K562 (cell line): ENCODE results near the gene PLCB1. TPM values are rescaled to one million over a fixed set of nuclear protein-coding genes. Genes with fewer than 3 reads are reported as not detected.

Source experiments
- ATAC-seq: fragments of 200-7000 bp; cut with Tn5 transposase; 3 replicates; pipeline ENCODE4 v1.9.1; 2020; ENCODE audit warnings: moderate library complexity
- BruUV-seq: library from RNA; stranded (reverse); fragments of 400-500 nt; replicated peaks from 2 replicates; lab custom pipeline; 2021; lab: Mats Ljungman, UMichigan
- CTCF ChIA-PET: fragments of 300-600 bp; formaldehyde crosslinking; extraction: SDS; loops from one replicate; lab custom pipeline; 2021; ENCODE audit warnings: low intra/inter-chr PET ratio; lab: Yijun Ruan, JAX
- POLR2A ChIA-PET: fragments of 300-600, 350-650 bp; sonication (Branson Sonifier 250); formaldehyde crosslinking; extraction: SDS; loops from one replicate; lab custom pipeline; 2021; ENCODE audit warnings: antibody characterized with exemption, inconsistent platforms; lab: Yijun Ruan, JAX
- DNase-seq, 4 experiments: peaks; one replicate each; pipeline versions ENCODE4 v3.0.0 to v3.0.0-alpha.2; 2011 to 2018; ENCODE audit warnings: low spot score in 3 of 4, mixed read lengths in 3 of 4; ENCODE audit errors: extremely low read depth in 1 of 4
- FAIRE-seq: peaks from 2 replicates; lab custom pipeline; 2011; peaks lifted over from hg19 to GRCh38; lab: Jason Lieb, UNC
- H2AFZ ChIP-seq: 2 replicates; pipeline ENCODE4 v1.6.0; 2011; ENCODE audit warnings: low read depth, low read length, control low read depth, inconsistent platforms
- H3K27ac ChIP-seq: fragments of 200-600 bp; 3 replicates; pipeline ENCODE4 v1.8.0; 2011; ENCODE audit warnings: low read depth, mild to moderate bottlenecking, control low read depth, inconsistent platforms, low read length, moderate library complexity, mixed read lengths; ENCODE audit errors: extremely low read depth
- H3K27me3 ChIP-seq, 2 experiments: fragments of 300-600 bp in 1 of 2; 2 replicates in 1 of 2; 3 replicates in 1 of 2; pipeline versions ENCODE4 v1.6.0 to v1.8.0; 2011; ENCODE audit warnings: inconsistent platforms in 2 of 2, low read length in 2 of 2, mild to moderate bottlenecking in 1 of 2, mixed read lengths in 1 of 2, moderate library complexity in 1 of 2; ENCODE audit not compliant: control insufficient read depth in 2 of 2, insufficient read depth in 2 of 2
- H3K36me3 ChIP-seq: fragments of 300-600 bp; 3 replicates; pipeline ENCODE4 v1.8.0; 2011; ENCODE audit warnings: mild to moderate bottlenecking, low read length, inconsistent platforms; ENCODE audit not compliant: control insufficient read depth, insufficient read depth
- H3K4me1 ChIP-seq, 2 experiments: fragments of 200-600 bp in 1 of 2; replicated peaks in 1 of 2; 2 replicates in 1 of 2; 3 replicates in 1 of 2; pipeline versions ENCODE4 v1.5.1 to v1.8.0; 2011; ENCODE audit warnings: inconsistent platforms in 2 of 2, low read length in 2 of 2, mild to moderate bottlenecking in 1 of 2, mixed read lengths in 1 of 2, moderate library complexity in 1 of 2; ENCODE audit not compliant: control insufficient read depth in 2 of 2, insufficient read depth in 2 of 2
- H3K4me2 ChIP-seq: 2 replicates; pipeline ENCODE4 v1.6.1; 2011; ENCODE audit warnings: low read length, control low read depth, inconsistent platforms, mixed read lengths; ENCODE audit not compliant: insufficient read depth
- H3K4me3 ChIP-seq: fragments of 200-600 bp; sonication (generic), shearing (Covaris generic); 2 replicates; pipeline ENCODE4 v1.5.1; 2016; ENCODE audit warnings: control low read depth, inconsistent platforms
- H3K79me2 ChIP-seq: fragments of 200-600 bp; 3 replicates; pipeline ENCODE4 v1.8.0; 2011; ENCODE audit warnings: low read length, inconsistent platforms; ENCODE audit not compliant: control insufficient read depth, insufficient read depth
- H3K9ac ChIP-seq, 2 experiments: 2 replicates each; pipeline versions ENCODE4 v1.6.0 to v1.6.1; 2011; ENCODE audit warnings: low read depth in 2 of 2, low read length in 2 of 2, control low read depth in 1 of 2, inconsistent platforms in 1 of 2, mild to moderate bottlenecking in 1 of 2, mixed read lengths in 1 of 2; ENCODE audit not compliant: insufficient read depth in 1 of 2
- H3K9me1 ChIP-seq: one replicate; pipeline ENCODE4 v1.6.0; 2011; ENCODE audit warnings: inconsistent platforms, mild to moderate bottlenecking, low read length, moderate library complexity; ENCODE audit not compliant: control insufficient read depth, insufficient read depth
- H3K9me3 ChIP-seq: replicated peaks from 2 replicates; pipeline ENCODE4 v1.5.1; 2011; ENCODE audit warnings: low read depth, low read length, inconsistent platforms; ENCODE audit not compliant: control insufficient read depth, insufficient read depth
- H4K20me1 ChIP-seq: replicated peaks from 2 replicates; pipeline ENCODE4 v1.6.1; 2011; ENCODE audit warnings: low read length, inconsistent platforms, mixed read lengths; ENCODE audit not compliant: control insufficient read depth, insufficient read depth
- FOXJ3 ChIP-seq: sonication (generic); formaldehyde crosslinking; IDR thresholded peaks from 2 replicates; pipeline ENCODE4 v1.4.0; 2020; ENCODE audit warnings: mild to moderate bottlenecking, missing genetic modification reagents
- GABPB2 ChIP-seq: fragments of 250-450 bp; sonication (Bioruptor Pico); conservative IDR thresholded peaks from 2 replicates; pipeline ENCODE4 v1.5.1; 2021; ENCODE audit warnings: mild to moderate bottlenecking
- HOXB6 ChIP-seq: fragments of 250-450 bp; sonication (Bioruptor Pico); IDR thresholded peaks from 2 replicates; pipeline ENCODE4 v1.5.1; 2022; ENCODE audit warnings: mild to moderate bottlenecking, borderline replicate concordance
- STAT5A ChIP-seq: IDR thresholded peaks from 2 replicates; pipeline ENCODE4 v1.6.1; 2012; ENCODE audit warnings: low read length, inconsistent platforms, borderline replicate concordance
- TRIM24 ChIP-seq, 2 experiments: fragments of 450-650 bp; IDR thresholded peaks; 2 replicates each; pipeline ENCODE4 v1.6.1; 2016
- ZNF224 ChIP-seq: sonication (generic); formaldehyde crosslinking; IDR thresholded peaks from 2 replicates; pipeline ENCODE4 v1.8.0; 2022; ENCODE audit warnings: mild to moderate bottlenecking, missing genetic modification reagents
- ZNF280A ChIP-seq: fragments of 450-650 bp; IDR thresholded peaks from 2 replicates; pipeline ENCODE4 v1.6.1; 2018; ENCODE audit warnings: mild to moderate bottlenecking, low read depth; ENCODE audit not compliant: partially characterized antibody
- WGBS: fragments of 100-300 bp; shearing (Covaris generic); methylation state at CpG from one replicate; pipeline ENCODE4 v1.1.6; 2016; ENCODE audit warnings: low coverage, mixed read lengths; ENCODE audit not compliant: insufficient coverage; ENCODE audit errors: missing lambda C conversion rate; 5-methylcytosine and 5-hydroxymethylcytosine counted together
- in situ Hi-C: fragments of 300-500 bp; cut with MboI; formaldehyde crosslinking; loops from 4 replicates; pipeline ENCODE4 v1.15.0; 2018; ENCODE audit warnings: inconsistent platforms, mixed read lengths
- intact Hi-C: fragments of 100-400 bp; cut with micrococcal nuclease; formaldehyde crosslinking; loops from 2 replicates; pipeline ENCODE4 v1.14.2; 2022
- polyA plus RNA-seq, 8 experiments: library from polyadenylated mRNA; depleted of rRNA in 4 of 8; stranded (reverse) in 5 of 8; unstranded in 3 of 8; fragments of >200 nt; fragmentation: Nextera tagmentation in 2 of 8; fragmentation: Illumina TruSeq in 1 of 8; extraction: Ambion mirVana in 2 of 8; extraction: Trizol in 1 of 8; gene quantifications; 2 replicates each; pipeline versions ENCODE4 v1.2.1 to v1.2.3, GENCODE V29; 2011 to 2014; ENCODE audit warnings: inconsistent platforms in 1 of 8, missing spikeins in 1 of 8
- total RNA-seq, 7 experiments: library from RNA; depleted of rRNA in 6 of 7; stranded (reverse); fragments of >200 nt in 6 of 7; fragmentation: Illumina TruSeq in 2 of 7; extraction: Trizol in 2 of 7; gene quantifications; 2 replicates each; pipeline versions ENCODE4 v1.2.1 to v1.2.3, GENCODE V29; 2011 to 2021; ENCODE audit warnings: low replicate concordance in 1 of 7

The PLCB1 gene
- total and polyA plus RNA-seq, 9 of the 15 experiments (the other 6 are each of a cell fraction or from before 2014, with no cell fraction given): 0.34 to 3.1 (median 1.3) TPM

GRCh38 chr20:8318965-8319625 lies 187.0 kb downstream of the PLCB1 start:
- Histone ChIP-seq H3K9me1 (no peaks in the 10 kb centered on the region), H4K20me1 (no peaks in the 10 kb centered on the region), H3K4me3 (no peak overlapping the region), H3K9me3 (no peaks in the 10 kb centered on the region), H3K27ac (no peak overlapping the region), H3K4me2 (no peak overlapping the region), H3K36me3 (no peaks in the 10 kb centered on the region), H3K9ac (no peak overlapping the region)
- intact Hi-C loops: no loop called here
- in situ Hi-C loops: no loop called here
- POLR2A ChIA-PET: no interaction called here
- DNase-seq (no peak), ATAC-seq (no peak)
- 0% methylated on average over 3 of the region's 3 CpGs for WGBS
- no TSS peak for BruUV-seq
- no peak for TF ChIP-seq ZNF224 (CRISPR knock-in tag)
- no peak for TF ChIP-seq HOXB6
- TF ChIP-seq STAT5A: no peak
- TF ChIP-seq ZNF280A: no peak
- TF ChIP-seq FOXJ3 (CRISPR knock-in tag): no peak
- TF ChIP-seq TRIM24 (IDR thresholded peaks at IDR 0.05): no peak
- no peak for TF ChIP-seq GABPB2
- TF ChIP-seq, all 486 proteins: peak for 0
- FAIRE-seq: no peak
- H2AFZ ChIP-seq: no peak overlapping the region
- no peaks in the 10 kb centered on the region for H3K79me2 ChIP-seq
- CTCF ChIA-PET: no interaction called here
- no peaks in the 10 kb centered on the region for H3K27me3 ChIP-seq
- H3K4me1 ChIP-seq: no peaks in the 10 kb centered on the region
